Right ventricle myocardium superior (tissue), 1 donor: ENCODE measurements around the gene SAXO1. TPM values are rescaled to one million over a fixed set of nuclear protein-coding genes. Genes with fewer than 3 reads are reported as not detected.
"Not testable (repeated sequence)": the region's sequence is repeated elsewhere in the genome, so short reads cannot be mapped to it uniquely, and the experiment has no call there.

Experiments
- ATAC-seq: fragments of 200-7000 bp; cut with Tn5 transposase; one replicate; pipeline ENCODE4 v1.9.1; 2020; ENCODE audit warnings: mild to moderate bottlenecking; ENCODE audit not compliant: poor library complexity
- DNase-seq: peaks from one replicate; pipeline ENCODE4 v3.0.0-alpha.2; 2020
- intact Hi-C: fragments of 100-400 bp; cut with DNase I; formaldehyde crosslinking; loops from one replicate; pipeline ENCODE4 v1.11.2; 2022
- long read RNA-seq: library from polyadenylated mRNA; unstranded; transcript quantifications from one replicate; pipeline ENCODE4 v2.0.0, GENCODE V29; 2021
- total RNA-seq: library from RNA; stranded (reverse); fragmentation: NEBNext Ultra II Directional; extraction: Animal tissue kit (Norgen Biotek cat#: 25700); gene quantifications from one replicate; pipeline ENCODE4 v1.2.1, GENCODE V29; 2021
- donor health status: DM: no; HTN: yes; CAD: no; lungs with severe emphysema.

Gene SAXO1, protein sequence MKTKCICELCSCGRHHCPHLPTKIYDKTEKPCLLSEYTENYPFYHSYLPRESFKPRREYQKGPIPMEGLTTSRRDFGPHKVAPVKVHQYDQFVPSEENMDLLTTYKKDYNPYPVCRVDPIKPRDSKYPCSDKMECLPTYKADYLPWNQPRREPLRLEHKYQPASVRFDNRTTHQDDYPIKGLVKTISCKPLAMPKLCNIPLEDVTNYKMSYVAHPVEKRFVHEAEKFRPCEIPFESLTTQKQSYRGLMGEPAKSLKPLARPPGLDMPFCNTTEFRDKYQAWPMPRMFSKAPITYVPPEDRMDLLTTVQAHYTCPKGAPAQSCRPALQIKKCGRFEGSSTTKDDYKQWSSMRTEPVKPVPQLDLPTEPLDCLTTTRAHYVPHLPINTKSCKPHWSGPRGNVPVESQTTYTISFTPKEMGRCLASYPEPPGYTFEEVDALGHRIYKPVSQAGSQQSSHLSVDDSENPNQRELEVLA
- not detected for total RNA-seq
- long read RNA-seq: 0 reads

GRCh38 chr9:19033015-19033414, at the start of gene SAXO1:
Gene SAXO1 (minus strand): TSS chr9:19033209. CDS start chr9:19032908, 301 bp downstream.
- DNase-seq (no peak), ATAC-seq (no peak)
- intact Hi-C loops: no loop called here

- no peak for ATAC-seq
- DNase-seq: no peak
- intact Hi-C loops: no loop called here
Observed at GRCh38 chr9:19074836-19075235, 41.8 kb upstream of the SAXO1 start.

DNA sequence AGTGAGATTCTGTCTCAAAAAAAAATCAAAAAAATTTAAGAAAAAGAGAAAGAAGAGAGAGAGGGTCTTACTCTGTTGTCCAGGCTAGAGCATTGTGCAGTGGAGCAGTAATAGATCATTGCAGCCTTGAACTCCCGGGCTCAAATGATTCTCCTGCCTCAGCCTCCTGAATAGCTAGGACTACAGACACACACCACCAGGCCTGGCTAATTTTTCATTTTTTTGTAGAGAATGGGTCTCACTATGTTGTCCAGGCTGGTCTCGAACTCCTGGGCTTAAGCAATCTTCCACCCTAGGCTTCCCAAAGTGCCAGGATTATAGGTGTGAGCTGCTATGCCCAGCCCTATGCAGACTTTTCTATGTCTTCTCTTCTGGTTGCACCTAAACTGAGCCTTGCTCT, 41.2 kb upstream of the SAXO1 start:
- ATAC-seq: no peak
- no peak for DNase-seq
- intact Hi-C loops: no loop called here

DNA sequence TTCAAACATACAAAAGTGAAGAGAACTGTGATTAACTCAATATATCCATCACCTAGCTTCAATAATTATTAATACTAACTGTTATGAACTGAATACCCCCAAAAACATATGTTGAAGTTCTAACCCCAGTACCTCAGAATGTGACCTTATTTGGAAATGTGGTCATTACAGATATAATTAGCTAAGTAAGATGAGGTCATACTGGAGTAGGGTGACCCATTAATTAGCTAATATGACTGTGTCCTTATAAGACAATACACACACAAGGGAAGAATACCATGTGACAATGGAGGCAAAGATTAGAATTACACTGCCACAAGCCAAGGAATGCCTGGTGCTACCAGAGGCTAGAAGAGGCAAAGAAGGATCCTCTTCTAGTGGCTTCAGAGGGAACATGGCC, 24.0 kb upstream of the SAXO1 start:
- ATAC-seq (no peak), DNase-seq (no peak)
- intact Hi-C loops: no loop called here

DNA sequence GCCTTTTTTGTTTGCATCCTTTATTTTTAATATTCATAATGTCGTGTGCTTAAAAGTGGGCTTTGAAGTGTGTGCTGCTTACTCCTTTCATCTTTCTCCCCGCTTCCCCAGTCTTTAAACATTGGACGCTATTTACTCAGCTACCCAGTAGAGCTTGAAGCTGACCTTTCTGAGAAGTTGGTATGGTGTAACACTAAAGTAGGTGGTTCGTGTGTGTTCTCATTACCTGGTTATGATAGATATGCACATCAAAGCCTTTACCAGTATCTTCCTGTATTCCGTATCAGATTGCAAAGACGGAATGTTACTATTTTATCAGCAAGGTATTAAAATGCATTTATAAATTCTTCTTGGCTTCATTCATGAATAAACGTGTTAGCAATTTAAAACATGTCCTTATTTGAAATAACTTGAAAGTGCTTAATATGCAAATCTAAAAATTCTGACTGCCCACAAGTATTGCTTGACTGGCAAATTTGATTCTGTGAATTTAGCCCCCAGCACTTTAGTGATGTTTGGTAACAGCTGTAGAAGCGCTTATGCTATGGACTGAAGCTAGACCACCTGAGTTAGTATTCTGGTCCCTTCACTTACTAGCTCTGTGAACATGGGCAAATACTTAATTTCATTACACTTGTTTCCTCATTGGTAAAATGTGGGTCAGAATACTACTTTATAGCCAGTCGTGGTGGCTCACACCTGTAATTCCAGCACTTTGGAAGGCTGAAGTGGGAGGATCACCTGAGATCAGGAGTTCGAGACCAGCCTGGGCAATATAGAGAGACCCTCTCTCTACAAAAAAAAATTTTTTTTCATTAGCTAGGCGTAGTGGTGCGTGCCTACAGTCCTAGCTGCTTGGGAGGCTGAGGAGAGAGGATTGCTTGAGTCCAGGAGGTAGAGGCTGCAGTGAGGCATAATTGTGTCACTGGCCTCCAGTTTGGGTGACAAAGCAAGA, 17.9 kb upstream of the SAXO1 start:
- intact Hi-C loops: no loop called here
- no peak for DNase-seq
- ATAC-seq: no peak

GRCh38 chr9:19049917-19050636, 17.1 kb upstream of the SAXO1 start:
- intact Hi-C loops: loop anchor here (5.0 to 10.0 kb wide), 2 partner anchors 125 to 407 kb away; no protein-coding TSS in a partner anchor
- DNase-seq: no peak
- ATAC-seq: peak; percentile 9

GRCh38 chr9:19048966-19049916, 16.2 kb upstream of the SAXO1 start, which contains the start of gene RRAGA:
Gene RRAGA (plus strand): TSS chr9:19049427. CDS start chr9:19049660, 233 bp downstream.
- ATAC-seq: peak; percentile 98
- DNase-seq: peak; percentile 97
- intact Hi-C loops: loop anchor here (5.0 to 10.0 kb wide), 2 partner anchors 126 to 408 kb away; no protein-coding TSS in a partner anchor

DNA sequence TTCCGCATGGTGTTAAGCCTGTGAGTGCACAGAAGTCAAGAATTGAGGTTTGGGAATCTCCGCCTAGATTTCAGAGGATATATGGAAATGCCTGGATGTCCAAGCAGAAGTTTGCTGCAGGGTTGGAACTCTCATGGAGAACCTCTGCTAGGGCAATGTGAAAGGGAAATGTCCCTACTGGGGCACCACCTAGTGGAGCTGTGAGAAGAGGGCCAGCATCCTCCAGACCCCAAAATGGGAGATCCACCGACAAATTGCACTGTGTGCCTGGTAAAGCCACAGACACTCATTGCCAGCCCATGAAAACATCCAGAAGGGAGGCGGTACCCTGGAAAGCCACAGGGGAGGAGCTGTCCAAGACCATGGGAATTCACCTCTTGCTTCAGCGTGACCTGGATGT, 3.6 kb upstream of the SAXO1 start:
- DNase-seq (no peak), ATAC-seq (no peak)
- intact Hi-C loops: no loop called here

DNA sequence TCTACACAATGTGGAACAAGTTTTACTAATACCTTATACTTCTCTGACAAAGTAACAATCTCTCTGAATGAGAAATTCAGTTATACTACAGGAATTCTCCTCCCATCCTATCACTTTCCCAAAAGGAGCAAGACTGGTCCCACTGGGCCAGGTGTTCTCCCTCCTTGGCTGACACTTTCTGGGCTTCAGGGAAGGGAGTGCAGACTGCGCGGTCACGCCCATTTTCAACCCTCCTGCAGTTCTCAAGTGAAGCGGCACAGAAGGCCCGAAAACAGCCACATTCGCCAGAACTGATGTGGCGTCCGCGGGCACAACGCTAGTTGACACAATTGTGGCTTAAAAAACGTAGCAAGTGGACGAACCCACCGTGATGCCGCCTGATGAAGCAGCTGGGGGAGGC, 603 bp downstream of the SAXO1 start:
- no peak for ATAC-seq
- intact Hi-C loops: no loop called here
- no peak for DNase-seq

GRCh38 chr9:19030899-19031298, 2.1 kb downstream of the SAXO1 start:
- DNase-seq: no peak
- intact Hi-C loops: no loop called here
- ATAC-seq: no peak

DNA sequence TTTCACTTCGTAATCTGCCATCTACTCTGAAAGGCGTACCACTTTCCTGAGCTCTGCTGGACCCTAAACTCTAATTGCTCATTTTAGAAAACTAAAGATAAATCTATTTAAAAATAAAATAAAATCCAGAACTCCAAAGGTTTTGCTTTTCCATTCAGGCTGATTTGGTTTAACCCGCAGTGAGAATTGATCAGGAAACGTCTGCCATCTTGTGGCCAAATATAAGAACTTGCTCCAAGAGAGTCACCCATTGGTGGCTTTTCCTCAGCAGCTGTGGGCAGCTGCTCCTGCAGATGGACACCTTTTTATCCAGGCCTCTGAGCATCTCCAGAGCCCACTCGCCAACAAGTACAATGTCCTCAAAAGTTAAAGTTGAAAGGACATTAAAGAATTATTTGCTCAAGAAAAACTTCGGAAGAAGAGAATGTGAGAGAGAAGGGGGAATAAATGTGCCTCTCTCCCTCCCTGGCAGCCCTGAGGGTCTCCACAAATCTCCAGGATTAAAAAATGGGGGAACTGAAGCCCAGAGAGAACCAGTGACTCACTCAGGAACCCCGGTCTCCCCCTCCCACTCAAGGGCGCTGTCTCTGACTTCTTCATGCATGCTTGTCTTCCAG, 4.1 kb downstream of the SAXO1 start:
- peak; percentile 75 for ATAC-seq
- intact Hi-C loops: loop anchor here (5.0 to 10.0 kb wide), 2 partner anchors 584 to 772 kb away; no protein-coding TSS in a partner anchor
- DNase-seq: no peak

- ATAC-seq (no peak), DNase-seq (no peak)
- intact Hi-C loops: loop anchor here (5.0 to 10.0 kb wide), 2 partner anchors 583 to 771 kb away; no protein-coding TSS in a partner anchor
Observed at GRCh38 chr9:19027825-19028224, 5.2 kb downstream of the SAXO1 start.

DNA sequence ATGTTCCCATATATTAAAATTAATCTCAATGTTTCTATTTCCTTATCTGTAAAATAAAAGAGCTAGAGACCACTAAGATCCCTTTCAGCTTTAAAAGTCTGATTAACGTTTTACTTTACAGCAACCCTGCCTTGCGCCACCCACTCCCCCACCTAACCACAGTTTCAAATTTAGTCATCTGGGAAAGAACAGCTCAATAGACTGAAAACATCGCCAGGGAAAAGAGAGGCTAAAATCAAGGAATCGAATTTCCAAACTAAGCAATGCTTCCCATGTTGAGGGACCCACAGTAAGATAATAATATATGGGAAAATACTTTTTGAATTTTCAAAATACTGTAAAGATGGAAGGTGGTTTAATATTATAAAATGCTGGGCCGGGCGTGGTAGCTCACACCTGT, 6.6 kb downstream of the SAXO1 start:
- ATAC-seq: no peak
- intact Hi-C loops: loop anchor here (5.0 to 10.0 kb wide), 2 partner anchors 582 to 769 kb away; no protein-coding TSS in a partner anchor
- DNase-seq: no peak

- intact Hi-C loops: loop anchor here (10.0 kb wide), 1 partner anchor 578 kb away; no protein-coding TSS in a partner anchor
- DNase-seq (no peak), ATAC-seq (no peak)
Observed at GRCh38 chr9:19023078-19023477, 9.9 kb downstream of the SAXO1 start.

- intact Hi-C loops: loop anchor here (10.0 kb wide), 1 partner anchor 577 kb away; no protein-coding TSS in a partner anchor
Observed at GRCh38 chr9:19022206-19022605, 10.8 kb downstream of the SAXO1 start.

GRCh38 chr9:19021649-19022048, 11.4 kb downstream of the SAXO1 start:
- DNase-seq, ATAC-seq: not testable (repeated sequence)
- intact Hi-C loops: loop anchor here (10.0 kb wide), 1 partner anchor 577 kb away; no protein-coding TSS in a partner anchor

More at GRCh38 chr9:19022206-19022605, 10.8 kb downstream of the SAXO1 start:
- DNase-seq (no peak), ATAC-seq (no peak)
